Fibroblast of skin of left quadriceps (primary cell): ENCODE measurements around the gene SYT1.

Experiments used
- DNase-seq, 2 experiments: peaks; one replicate each; pipeline ENCODE4 v3.0.0-alpha.2; 2013; ENCODE audit warnings: low read depth in 2 of 2

Gene SYT1

GRCh38 chr12:79138872-79139271, 274.3 kb downstream of the SYT1 start:
- DNase-seq, result no peak

GRCh38 chr12:79140711-79141110, 276.1 kb downstream of the SYT1 start:
- DNase-seq, result no peak

- no peak for DNase-seq
These were observed 277.2 kb downstream of the SYT1 start for GRCh38 chr12:79141776-79142175.

GRCh38 chr12:79143803-79144202, 279.2 kb downstream of the SYT1 start:
- DNase-seq, result no peak

- DNase-seq, result no peak
These were observed 287.4 kb downstream of the SYT1 start for GRCh38 chr12:79151956-79152355.

GRCh38 chr12:79155683-79156082, 291.1 kb downstream of the SYT1 start:
- peak; percentile 36 to 42 for DNase-seq

- DNase-seq, result no peak
These were observed 292.4 kb downstream of the SYT1 start for GRCh38 chr12:79156846-79157463.

- no peak for DNase-seq
These were observed 296.8 kb downstream of the SYT1 start for GRCh38 chr12:79161249-79161934.

GRCh38 chr12:79162147-79162772, 297.7 kb downstream of the SYT1 start:
- no peak for DNase-seq

- DNase-seq, result no peak
These were observed 298.4 kb downstream of the SYT1 start for GRCh38 chr12:79162948-79163347.

GRCh38 chr12:79164890-79165289, 300.3 kb downstream of the SYT1 start:
- DNase-seq, result no peak

- DNase-seq, result no peak
These were observed 304.1 kb downstream of the SYT1 start for GRCh38 chr12:79168687-79169086.

- peak; percentile 57 to 63 for DNase-seq
These were observed 310.1 kb downstream of the SYT1 start for GRCh38 chr12:79174626-79175025.

GRCh38 chr12:79183003-79183402, 318.4 kb downstream of the SYT1 start:
- DNase-seq, result no peak

GRCh38 chr12:79183926-79184325, 319.4 kb downstream of the SYT1 start:
- no peak for DNase-seq

GRCh38 chr12:79186506-79186905, 321.9 kb downstream of the SYT1 start:
- no peak for DNase-seq

GRCh38 chr12:79187032-79187431, 322.5 kb downstream of the SYT1 start:
- DNase-seq, result no peak

- DNase-seq, result no peak
These were observed 326.8 kb downstream of the SYT1 start for GRCh38 chr12:79191391-79191790.

- DNase-seq, result no peak
These were observed 330.0 kb downstream of the SYT1 start for GRCh38 chr12:79194595-79194994.

- DNase-seq, result no peak
These were observed 334.6 kb downstream of the SYT1 start for GRCh38 chr12:79199166-79199565.

- DNase-seq, result no peak
These were observed 335.6 kb downstream of the SYT1 start for GRCh38 chr12:79200176-79200575.

- no peak for DNase-seq
These were observed 338.6 kb downstream of the SYT1 start for GRCh38 chr12:79203058-79203647.

GRCh38 chr12:79206871-79207270, 342.3 kb downstream of the SYT1 start:
- DNase-seq, result no peak
